Activated CD4-positive, alpha-beta T cell treated with anti-CD3 and anti-CD28 coated beads for 4 hours (primary cell): ENCODE results near the gene NR2E1.

Source experiments
- DNase-seq, 2 donors: peaks; one replicate each; pipeline ENCODE4 v3.0.0-alpha.2; 2020

Gene NR2E1

DNA sequence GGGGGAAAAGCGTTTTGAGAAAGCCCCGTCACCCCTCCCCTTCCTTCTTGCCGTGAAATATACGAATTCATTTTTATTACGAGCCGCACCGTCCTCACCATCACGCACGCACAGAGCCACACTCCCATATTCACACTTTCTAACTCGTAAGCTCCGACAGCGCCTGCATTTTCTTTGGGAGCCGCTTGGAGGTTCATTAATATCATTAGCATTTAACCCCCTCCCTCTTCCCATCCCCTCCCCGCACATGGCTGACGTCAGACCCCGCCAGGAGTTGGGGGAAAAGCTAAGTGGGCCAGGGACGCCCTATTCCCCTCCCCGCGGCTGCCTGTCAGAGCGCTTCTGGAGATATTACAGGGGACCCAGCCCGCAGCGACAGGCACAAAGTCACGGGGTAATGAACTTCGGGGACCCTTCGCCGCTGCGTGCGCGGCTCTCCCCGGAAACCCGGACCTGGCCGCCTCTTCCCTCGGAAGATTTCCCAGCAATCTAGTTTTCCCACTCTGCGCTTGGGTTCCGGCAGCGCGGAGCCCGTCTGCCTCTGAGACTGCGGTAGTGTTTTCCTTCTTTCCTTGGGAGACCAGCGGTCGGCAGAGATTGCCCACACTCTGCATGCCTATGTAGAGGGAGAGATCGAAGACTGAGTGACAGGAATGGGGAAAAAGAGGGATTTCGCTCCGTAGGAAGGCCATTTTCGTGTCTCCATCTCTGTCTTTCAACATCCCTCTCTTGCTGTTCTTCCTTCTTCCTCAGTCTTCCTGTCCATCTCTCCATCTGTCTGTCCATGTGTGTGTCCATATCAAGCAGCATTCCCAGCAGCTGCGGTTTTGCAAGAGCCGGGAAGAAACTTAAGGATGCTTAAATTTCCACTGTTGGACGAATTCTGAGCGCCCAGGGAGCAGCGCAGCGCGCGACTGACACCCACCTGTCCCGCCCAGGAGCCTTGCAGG, at the start of gene NR2E1:
Gene NR2E1, plus strand, starts transcription at position 309 of the 950 bp plus-strand sequence. CDS start 744 bp downstream, outside the sequence.
- no peak for DNase-seq

DNA sequence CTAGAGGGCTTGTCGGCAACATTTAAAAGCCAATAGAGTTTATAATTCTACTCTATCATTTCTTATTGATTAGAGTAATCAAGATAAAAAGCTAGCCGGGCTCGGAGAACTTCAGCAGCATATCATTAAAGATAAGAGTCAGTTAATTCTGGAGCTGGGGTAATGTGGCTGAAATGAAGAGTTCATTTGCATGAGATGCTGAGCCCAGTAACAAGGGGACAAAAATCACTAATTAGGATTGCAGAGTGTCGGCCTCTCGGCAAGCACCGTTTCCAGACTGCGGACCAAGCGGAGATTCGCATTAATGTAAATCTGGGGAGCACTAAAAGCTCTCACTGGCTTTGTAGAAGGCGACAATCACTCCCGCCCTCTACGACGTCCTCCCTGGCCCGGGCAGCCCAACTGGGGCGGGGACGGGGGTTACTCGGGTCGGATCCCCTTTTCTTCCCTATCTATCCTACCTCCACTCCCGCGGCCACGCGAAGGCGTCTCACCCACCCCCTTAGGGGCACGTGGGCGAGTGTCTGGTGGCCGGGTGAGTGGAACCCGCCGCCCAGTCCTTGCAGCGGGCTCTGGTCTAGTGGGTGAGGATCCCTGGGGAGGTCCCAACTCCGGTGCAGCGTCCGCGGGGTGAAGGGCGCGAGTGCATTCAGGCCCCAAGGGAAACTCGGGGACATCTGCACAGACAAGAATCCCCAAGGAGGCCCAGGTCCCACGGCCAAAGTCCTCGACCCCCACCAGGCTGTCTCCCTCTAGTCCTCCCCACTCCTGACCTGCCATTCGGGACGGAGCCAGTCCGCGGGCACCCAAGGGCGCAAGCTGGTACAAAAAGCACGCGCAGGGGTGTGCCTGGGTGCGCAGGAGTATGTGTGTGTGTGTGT, 49.0 kb upstream of the NR2E1 start:
- no peak for DNase-seq

DNA sequence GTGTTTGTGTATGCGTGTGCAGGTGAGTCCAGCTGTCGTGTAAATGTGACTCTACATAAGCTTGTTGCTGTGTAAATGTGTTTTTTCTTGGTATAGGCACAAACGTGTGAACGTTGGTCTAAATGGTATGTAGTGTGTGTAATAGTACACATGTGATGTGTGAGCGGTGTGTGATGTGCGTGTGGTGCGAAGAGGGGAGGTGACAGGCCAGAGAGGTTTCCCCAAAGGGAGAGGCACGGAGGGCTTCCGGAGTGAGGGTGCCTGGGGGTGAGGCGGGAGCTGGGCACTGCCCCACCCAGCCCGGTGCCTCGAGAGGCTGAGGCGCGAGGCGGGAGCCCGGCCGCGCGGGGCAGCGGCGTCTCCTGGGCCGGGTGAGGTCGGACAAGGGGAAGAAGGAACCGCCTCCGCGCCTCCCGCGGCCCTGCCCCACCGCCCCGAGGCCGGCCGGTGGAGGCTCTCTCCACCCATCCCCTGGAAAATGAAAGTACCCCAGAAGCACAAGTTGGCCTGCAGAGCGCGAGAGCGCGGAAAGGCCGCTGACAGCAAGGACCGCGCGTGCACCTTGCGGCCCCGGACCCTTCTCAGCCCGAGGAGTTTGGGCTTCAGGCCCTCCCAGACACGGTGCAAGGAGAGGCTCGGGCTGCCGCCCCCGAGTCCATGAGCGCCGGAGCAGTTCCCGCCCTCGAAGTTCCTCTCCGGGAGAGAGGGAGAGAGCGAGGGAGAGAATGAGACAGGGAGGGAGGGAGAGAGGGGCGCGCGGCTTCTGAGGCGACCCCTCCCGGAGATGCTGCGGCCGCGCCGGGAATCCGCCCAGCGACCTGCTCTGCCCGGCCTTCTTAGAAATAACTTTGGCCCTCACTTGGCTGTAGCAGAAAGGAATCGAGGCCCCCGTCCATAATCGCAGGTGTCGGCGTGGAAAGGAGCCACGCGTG, 48.1 kb upstream of the NR2E1 start:
- no peak for DNase-seq

DNA sequence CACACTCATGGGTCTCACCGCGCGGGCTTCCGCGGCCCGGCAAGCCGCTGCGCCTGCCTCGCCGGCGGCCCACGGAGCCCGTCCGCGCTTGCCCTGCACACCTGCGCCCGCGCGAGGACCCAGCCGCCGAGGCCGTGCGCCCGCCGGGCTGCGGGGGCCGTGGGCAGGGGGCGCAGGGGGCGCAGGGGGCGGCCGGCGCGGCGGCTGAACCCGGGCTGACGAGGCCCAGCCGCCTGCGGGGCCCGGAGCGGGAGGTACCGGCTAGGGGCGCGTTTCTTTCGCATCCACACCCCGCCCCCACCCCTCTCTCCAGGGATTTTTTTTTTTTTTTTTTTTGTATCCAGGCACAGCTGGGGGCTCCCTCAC, 47.5 kb upstream of the NR2E1 start:
- no peak for DNase-seq

DNA sequence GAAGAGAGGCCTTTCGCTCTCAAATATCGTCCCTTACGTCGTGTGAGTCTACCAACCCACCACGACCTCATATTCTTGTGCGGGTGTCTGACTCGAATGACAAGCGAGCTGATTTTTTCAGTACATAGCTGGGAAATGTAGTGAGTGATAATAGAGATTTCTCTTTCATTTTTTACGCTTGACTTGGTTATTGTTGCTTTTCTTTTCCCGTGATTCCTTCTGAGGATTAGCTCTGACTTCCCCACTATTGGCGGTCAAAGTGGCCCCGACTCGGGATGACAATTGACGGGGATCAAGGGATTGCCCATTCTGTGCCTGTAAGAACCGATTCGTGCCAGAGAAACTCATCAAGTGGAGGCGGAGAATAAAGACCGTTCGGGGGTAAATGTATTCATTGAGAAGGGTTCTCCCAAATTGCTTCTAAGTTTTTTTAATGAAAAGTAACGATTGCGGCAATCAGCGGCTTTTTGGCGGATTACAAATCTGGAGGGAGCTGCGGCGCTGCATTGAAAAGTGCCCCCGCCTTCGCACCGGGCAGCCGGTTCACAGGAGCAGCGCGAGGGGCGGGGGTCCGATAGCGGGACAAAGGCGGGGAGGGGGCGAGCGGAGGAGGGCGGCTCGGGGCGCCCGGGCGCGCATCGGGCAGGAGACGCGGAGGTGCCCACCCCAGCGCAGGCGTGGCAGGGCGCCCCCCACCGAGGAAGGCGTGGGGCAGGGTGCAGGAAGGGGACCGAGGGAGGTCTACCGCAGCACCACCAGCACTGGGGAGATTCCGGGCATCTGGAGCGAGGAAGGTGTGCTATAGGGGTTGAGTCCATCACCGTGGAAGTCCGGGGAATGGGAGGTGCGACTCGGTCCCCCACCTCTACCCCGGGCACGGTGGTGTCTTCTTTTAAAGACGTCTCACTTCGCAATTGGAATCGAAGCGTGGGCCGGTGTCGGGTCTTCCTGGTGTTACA, 46.7 kb upstream of the NR2E1 start:
- DNase-seq = no peak

DNA sequence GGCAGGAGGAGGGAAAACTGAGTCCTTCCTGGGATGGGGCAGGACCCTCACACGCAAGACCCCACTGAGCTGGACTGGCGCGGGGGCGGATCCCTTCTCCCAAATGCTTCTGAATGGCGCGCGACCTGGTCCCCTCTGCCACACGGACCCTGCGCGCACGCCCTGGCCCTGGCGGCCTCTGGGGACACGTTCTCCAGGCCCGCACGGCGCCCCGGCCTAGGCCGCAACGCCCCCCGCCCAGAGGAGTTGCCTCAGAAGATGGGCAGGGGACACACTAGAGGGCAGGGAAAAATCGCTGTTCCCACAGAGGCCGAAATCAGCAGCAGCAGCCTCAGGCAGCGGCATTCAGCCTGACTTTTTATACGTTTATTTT, 46.1 kb upstream of the NR2E1 start:
- no peak for DNase-seq

DNA sequence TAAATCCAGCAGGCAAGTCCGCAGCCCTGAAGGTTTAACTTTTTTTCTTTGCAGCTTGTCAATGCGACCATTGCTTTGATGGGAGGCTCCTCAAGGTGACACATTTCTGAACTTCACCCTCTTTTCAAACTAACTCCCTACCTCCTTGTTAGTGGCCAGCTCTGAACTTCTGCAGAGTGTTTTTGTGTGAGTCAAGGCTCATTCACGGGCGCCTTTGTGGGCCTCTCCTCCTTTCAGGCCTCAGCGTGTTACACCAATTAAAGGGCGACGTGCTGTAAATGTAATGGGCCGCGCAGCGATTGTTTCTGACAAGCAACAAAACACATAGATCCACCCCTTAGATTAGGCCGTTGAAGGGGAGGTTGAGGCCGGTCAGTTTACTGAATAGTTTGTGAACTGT, 45.5 kb upstream of the NR2E1 start:
- DNase-seq = no peak

DNA sequence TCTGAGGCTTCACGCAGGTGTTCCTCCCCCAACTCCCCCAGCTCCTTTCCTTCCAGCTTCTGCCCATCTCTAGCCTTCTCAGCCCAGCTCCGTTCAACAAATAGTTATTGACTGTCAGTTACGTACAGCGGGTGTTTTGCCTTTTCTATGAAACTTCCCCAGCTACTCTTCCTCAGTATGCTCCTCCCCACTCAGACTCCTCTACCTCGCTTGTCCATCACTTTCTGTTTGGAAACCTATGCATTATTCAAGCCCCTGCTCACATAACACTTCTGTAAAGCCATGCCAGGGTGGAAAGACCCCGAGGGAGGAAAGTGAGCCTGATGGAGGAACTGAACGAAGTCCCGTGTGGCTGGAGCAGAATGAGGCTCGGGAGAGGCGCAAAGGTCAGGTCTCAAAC, 44.2 kb upstream of the NR2E1 start:
- DNase-seq = no peak

DNA sequence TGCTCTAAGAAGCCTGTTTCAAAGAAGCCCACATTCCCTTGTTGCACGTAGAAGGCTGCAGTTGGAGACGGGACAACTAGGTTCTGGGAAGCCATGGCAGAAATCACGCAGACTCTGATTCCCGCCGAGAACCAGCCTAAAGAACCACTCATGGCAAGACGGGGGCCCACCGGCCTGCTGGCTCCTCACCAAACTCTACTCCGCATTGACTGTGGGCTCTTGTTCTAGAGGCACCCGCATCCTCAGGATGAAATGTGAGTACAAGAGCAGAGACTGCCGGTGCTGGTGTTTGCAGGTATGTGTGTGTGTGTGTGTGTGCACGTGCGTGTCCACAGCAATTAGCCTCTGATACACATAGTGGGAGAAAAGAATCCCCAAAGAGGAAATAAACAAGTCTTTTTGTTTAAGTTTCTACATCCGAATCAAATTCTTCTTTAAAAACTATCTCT, 42.3 kb upstream of the NR2E1 start:
- DNase-seq = no peak

DNA sequence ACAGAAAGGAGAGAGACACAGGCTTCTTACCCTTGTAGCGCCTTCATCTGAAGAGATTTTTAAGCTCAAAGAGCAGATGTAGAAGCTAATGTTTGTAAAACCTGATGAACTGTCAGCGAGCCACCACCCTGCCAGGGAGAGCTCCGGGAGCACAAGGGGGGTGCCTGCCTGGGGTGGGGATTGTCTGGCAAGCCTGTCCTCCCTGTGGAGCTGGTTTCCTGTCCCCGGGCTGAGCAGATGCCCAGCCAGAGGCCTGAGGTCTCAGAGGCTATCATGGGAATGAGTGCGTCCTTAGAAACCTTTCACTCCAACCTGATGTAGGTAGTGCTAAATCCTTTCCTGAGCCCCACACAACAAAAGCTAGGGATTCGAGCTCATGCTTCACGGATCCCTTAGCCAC, 41.9 kb upstream of the NR2E1 start:
- no peak for DNase-seq

DNA sequence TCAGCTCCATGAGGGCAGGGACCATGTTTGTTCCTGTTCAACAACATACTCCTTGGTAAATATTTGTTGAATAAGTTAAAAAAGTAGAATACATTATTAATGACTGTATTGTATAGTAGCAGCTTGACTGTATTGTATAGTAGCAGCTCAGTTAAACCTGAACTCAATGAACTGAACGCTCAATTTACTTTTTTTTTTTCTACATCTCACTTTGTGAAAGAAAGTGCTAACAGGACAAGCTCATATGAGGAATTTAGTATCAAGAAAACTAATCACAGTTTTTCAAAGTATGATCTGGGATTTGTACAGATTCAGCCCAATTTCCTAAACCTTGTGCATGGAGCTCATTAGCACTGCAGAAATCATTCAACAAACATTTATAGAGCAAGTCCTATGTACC, 38.8 kb upstream of the NR2E1 start:
- no peak for DNase-seq

DNA sequence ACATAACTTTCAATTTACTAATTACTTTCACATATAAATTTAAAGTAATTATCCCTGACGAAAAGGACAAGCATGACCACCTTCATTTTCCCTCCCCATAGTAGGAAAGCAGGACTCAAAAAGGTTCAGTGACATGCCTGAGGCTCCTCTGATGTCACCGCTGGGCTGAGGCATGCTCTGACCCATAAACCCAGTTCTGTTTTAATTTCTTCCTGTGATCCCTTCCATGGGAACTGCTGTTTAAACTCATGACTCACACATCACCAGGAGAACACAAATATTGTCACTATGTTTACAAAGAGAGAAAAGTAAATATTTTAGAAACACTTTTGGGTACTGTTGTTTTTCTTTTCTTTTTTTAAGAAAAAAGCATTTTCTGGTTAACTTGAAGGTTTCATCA, 38.0 kb upstream of the NR2E1 start:
- DNase-seq = no peak

DNA sequence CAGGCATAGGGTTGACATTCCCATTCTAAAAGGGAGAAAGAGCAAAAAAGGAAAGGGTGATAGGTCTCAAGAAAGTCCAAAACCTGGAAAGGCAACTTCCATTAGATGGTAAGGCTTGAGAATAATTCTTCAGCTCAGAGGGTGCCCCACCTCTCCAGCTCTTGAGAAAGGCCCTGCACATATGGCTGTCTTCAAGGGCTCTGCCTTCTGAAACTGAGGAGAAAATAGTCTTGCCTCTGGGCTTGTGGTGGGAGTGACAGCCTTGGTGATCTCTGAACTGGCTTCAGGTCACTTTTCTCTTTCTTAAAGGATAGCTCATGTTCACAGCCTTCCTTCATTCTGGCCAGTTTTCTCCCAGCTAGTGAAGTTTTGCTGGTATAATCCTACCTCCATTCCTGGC, 35.6 kb upstream of the NR2E1 start:
- DNase-seq = no peak

DNA sequence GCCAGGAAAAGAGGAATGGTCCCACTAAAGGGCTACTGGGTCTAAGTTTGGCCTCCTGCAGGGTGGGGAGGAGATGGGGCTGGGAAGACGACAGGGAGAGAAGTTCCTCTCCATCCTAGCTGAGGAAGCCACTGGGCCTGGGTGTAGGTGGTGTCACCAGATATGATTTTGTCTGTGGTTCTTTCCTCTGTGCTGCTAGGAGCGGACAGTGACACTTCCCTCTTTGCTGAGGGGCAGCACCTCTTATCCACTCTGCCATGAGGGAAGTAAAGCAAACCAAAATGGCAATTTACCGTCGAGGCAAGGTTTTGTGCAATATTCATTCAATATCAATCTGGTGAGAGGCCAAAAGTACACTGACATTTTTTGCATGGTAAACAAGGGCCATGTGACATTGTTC, 33.0 kb upstream of the NR2E1 start:
- no peak for DNase-seq

DNA sequence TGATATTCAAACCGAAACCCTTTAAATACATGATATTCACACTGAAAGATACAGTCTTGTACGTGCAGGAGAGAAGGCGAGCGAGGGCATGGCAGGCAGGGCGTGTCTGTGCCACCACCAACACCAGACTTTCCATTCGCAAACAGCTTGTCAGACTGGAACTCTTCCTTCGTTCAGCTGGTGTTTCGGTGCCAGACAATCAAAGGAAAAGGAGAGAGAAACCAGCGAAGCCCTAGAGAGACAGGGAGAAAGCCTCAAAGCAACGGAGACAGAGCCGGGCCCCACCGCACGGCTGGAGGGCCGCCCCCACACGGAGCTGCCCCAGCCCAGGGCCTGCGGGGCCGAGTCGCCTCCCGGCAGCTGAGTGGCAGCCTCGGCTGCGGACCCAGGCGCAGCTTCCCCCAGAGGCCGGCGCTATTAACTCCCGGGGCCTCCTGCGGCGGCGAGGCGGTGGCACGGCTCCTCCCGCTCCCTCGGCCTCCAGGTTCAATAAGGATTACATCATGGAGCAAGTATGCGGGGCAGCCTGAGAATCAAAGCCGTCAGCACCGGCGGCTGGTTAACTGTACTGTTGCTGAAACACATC, 32.1 kb upstream of the NR2E1 start:
- DNase-seq = no peak

DNA sequence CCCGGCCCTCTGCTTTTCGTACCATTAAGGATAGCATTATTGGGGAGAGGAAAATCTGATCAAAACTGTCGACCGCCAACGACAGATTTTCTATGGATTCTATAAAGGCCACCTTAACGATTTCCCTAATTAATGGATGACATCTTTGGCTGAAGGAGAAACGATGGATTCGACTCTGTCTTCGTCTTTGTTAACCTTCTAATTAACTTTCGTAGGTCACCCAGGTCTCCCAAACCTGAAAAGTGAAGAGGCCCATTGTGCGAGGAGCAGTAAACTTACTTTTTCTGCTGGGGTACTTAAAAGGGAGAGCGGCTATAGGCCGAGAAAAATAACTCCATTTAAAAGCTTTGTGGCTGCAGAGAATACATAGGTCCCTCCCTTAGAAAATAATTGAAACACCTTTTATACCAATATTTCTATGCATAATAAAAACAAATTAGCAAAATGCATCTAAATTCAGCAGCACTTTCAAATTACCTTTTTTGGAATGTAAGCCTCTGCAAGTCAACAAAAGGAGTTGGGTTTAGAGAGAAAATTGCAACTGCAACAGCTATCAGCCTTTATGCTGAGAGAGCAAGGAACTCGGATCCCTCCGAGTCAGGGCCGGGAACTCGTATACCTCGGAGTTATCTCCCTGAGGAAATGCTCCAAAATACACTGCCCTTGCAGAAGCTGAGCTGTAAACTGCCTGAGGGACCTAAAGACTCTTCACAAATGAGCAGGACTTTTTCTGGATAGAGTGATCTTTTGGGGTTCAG, 31.4 kb upstream of the NR2E1 start:
- no peak for DNase-seq

DNA sequence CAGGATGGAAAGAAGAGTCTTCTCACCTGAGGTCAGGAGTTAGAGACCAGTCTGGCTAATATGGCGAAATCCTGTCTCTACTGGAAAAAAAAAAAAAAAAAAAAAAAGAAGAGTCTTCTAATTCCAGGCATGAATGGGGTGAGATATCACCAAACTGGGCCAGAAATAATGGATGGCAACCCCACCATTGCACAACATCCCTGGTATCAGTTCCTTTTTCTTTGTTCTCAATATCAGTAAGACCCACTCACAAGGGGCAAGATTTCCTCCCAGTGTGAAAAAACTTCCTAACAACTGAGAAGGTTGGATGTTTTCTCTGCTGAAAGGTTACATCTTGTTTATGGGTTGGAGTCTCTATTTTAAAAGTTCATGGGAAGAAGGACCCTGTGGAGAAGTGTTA, 23.6 kb upstream of the NR2E1 start:
- DNase-seq = no peak

DNA sequence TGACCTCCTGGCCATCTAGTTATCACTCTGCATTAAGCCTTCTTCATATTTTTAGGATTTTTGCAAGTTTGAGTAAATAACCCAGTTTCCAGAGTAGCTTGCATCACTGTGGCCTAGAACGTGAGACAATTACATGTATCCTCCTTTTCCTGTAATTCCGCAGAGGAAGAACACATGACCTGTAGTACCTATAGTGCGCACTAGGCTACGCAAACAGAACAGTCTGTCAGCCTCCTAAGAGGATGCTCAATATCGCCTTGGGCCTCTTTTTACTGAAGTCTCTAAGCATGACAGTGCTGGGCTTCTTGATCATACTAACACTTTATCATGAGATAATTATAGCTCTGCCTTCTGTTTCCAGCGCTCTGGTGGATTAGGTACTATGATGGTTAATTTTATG, 20.2 kb upstream of the NR2E1 start:
- DNase-seq = no peak

DNA sequence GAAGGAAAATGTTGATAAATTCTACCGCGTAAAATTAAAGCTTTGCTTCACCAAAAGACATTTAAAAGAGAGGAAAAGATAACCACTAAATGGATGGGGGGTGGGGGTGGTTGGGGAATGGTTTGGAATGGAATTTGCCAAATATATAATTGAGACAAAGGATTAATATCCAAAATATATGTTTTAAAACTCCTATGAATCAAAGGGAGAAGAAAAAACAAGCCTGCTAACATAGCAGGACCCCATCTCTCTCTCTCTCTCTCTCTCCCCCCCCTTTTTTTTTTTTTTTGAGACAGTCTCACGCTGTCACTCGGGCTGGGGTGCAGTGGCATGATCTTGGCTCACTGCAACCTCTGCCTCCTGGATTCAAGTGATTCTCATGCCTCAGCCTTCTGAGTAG, 13.4 kb upstream of the NR2E1 start:
- no peak for DNase-seq

DNA sequence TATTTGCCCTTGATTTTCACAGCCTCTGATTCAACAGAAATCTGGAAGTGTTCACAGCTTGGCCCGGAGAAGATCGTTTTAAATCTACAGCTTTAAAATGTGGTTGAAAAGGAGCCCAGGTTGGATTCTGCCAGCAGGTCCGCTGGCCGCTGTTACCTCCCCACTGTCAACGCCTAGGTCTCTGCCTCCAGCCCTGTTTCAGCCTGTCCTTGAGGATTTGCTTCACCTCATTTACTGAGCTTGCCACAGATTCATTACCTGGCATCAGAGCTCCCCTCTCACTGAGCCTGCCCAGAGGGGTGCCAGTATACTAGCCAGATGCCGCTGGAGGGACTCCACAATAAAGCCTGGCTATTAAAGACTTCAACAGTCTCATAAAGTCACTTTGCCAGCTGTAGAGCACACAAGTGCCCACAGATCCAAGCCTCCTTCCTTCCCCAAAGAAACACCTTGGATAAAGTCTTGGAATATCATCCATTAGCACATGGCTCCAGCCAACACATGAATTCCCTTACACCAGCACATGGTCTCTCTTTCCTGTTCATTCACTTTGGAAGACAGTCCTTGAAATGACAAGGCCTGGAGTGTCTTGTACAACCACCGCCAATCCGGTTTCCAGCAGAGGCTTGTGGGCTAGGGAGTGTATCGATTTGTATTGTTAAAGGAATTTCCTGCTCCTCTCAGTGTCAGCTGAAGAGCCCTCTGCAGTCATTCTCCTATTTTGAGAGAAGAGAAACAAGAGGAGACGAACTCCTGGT, 9.5 kb upstream of the NR2E1 start:
- no peak for DNase-seq
